ENCODE data around the gene TMEM222. TPM values are rescaled to one million over a fixed set of nuclear protein-coding genes. Genes with fewer than 3 reads are reported as not detected.

TMEM222 gene
- total and polyA plus RNA-seq, 7 experiments from 2014 or later: 23.7 to 66.1 (median 43.3) TPM

- Mint-ChIP-seq H3K36me3 (peaks cover 0 to 8% (median 0%) of the 10 kb centered on the region in 5 donors), H3K4me3 (peak overlapping the region; percentile 59 to 91 (median 72)), H3K4me1 (peaks cover 27 to 64% (median 49%) of the 10 kb centered on the region in 7 donors), H3K27ac (peak overlapping the region in 8 of 9 donors; percentile 2 to 90 (median 20)), H3K27me3 (no peaks in the 10 kb centered on the region), H3K9me3 (peaks cover 0 to 3% (median 0%) of the 10 kb centered on the region in 11 donors)
- Histone ChIP-seq H3K4me1 (ENCODE audit: control insufficient read depth in 2 of 2, insufficient read depth in 2 of 2, low read length in 2 of 2) (peaks cover 43 to 45% of the 10 kb centered on the region in 2 donors), H3K27ac (ENCODE audit: low read depth, low read length) (peak overlapping the region; percentile 50), H3K9me3 (ENCODE audit: control insufficient read depth in 2 of 3, low read length in 3 of 3) (no peaks in the 10 kb centered on the region), H3K36me3 (ENCODE audit: control insufficient read depth in 2 of 3, insufficient read depth in 3 of 3, low read length in 3 of 3) (peaks cover 0 to 1% (median 0%) of the 10 kb centered on the region in 3 experiments), H3K4me3 (ENCODE audit: low read length) (peak overlapping the region; percentile 50), H3K27me3 (ENCODE audit: control insufficient read depth in 2 of 2, insufficient read depth in 2 of 2, low read length in 2 of 2) (no peaks in the 10 kb centered on the region)
- DNase-seq (peak in 7 of 9 donors; percentile 26 to 57 (median 39)), ATAC-seq (peak; percentile 28)
- CTCF ChIA-PET: interaction anchor here (1.3 to 5.0 kb wide), 3 partner anchors 27 to 30 kb away, joined by 7 to 44 read pairs (median 8); no protein-coding TSS in a partner anchor
- intact Hi-C loops (cut with micrococcal nuclease): no loop called here
- POLR2A ChIA-PET: interaction anchor here (0.7 to 9.2 kb wide), 3 partner anchors 16 to 28 kb away, joined by 3 to 111 read pairs (median 15); partner anchors contain the start of gene SYTL1
Observed at GRCh38 chr1:27360159-27361043, 38.4 kb downstream of the TMEM222 start.

GRCh38 chr1:27361044-27361402 lies 39.1 kb downstream of the TMEM222 start:
- DNase-seq (no peak), ATAC-seq (no peak)
- Histone ChIP-seq H3K36me3 (ENCODE audit: control insufficient read depth in 2 of 3, insufficient read depth in 3 of 3, low read length in 3 of 3) (no peaks in the 10 kb centered on the region), H3K4me3 (ENCODE audit: low read length) (no peak overlapping the region), H3K27ac (ENCODE audit: low read depth, low read length) (no peak overlapping the region), H3K9me3 (ENCODE audit: control insufficient read depth in 2 of 3, low read length in 3 of 3) (no peaks in the 10 kb centered on the region), H3K27me3 (ENCODE audit: control insufficient read depth in 2 of 2, insufficient read depth in 2 of 2, low read length in 2 of 2) (no peaks in the 10 kb centered on the region), H3K4me1 (ENCODE audit: control insufficient read depth in 2 of 2, insufficient read depth in 2 of 2, low read length in 2 of 2) (peaks cover 37 to 41% of the 10 kb centered on the region in 2 donors)
- no peak overlapping the region for H3K27ac Mint-ChIP-seq
- H3K9me3 Mint-ChIP-seq: peaks cover 0 to 3% (median 0%) of the 10 kb centered on the region in 11 donors
- ChIA-PET POLR2A (interaction anchor here (0.7 to 1.0 kb wide), 2 partner anchors 26 to 250 kb away, joined by 3 read pairs; no protein-coding TSS in a partner anchor), CTCF (interaction anchor here (2.4 kb wide), 1 partner anchor 30 kb away, joined by 8 read pairs; no protein-coding TSS in a partner anchor)
- peak overlapping the region in 9 of 10 donors; percentile 25 to 91 (median 70) for H3K4me3 Mint-ChIP-seq
- H3K27me3 Mint-ChIP-seq: no peaks in the 10 kb centered on the region
- peaks cover 0 to 4% (median 0%) of the 10 kb centered on the region in 5 donors for H3K36me3 Mint-ChIP-seq
- H3K4me1 Mint-ChIP-seq: peaks cover 23 to 62% (median 49%) of the 10 kb centered on the region in 7 donors
- intact Hi-C loops (cut with micrococcal nuclease): no loop called here

- no peaks in the 10 kb centered on the region for H3K27me3 ChIP-seq (ENCODE audit: control insufficient read depth in 2 of 2, insufficient read depth in 2 of 2, low read length in 2 of 2)
- H3K27ac Mint-ChIP-seq: no peak overlapping the region
- H3K27me3 Mint-ChIP-seq: no peaks in the 10 kb centered on the region
- H3K36me3 Mint-ChIP-seq: peaks cover 0 to 4% (median 0%) of the 10 kb centered on the region in 5 donors
- POLR2A ChIA-PET: interaction anchor here (1.0 to 1.6 kb wide), 2 partner anchors 8 to 249 kb away, joined by 3 to 5 read pairs; no protein-coding TSS in a partner anchor
- no peak overlapping the region for H3K4me3 ChIP-seq (ENCODE audit: low read length)
- H3K4me1 Mint-ChIP-seq: peaks cover 23 to 58% (median 49%) of the 10 kb centered on the region in 7 donors
- DNase-seq (no peak), ATAC-seq (no peak)
- peaks cover 0 to 3% (median 0%) of the 10 kb centered on the region in 11 donors for H3K9me3 Mint-ChIP-seq
- no peaks in the 10 kb centered on the region for H3K9me3 ChIP-seq (ENCODE audit: control insufficient read depth in 2 of 3, low read length in 3 of 3)
- peaks cover 34 to 37% of the 10 kb centered on the region in 2 donors for H3K4me1 ChIP-seq (ENCODE audit: control insufficient read depth in 2 of 2, insufficient read depth in 2 of 2, low read length in 2 of 2)
- intact Hi-C loops (cut with micrococcal nuclease): no loop called here
- H3K4me3 Mint-ChIP-seq: peak overlapping the region in 5 of 10 donors; percentile 53 to 70 (median 68)
- no peaks in the 10 kb centered on the region for H3K36me3 ChIP-seq (ENCODE audit: control insufficient read depth in 2 of 3, insufficient read depth in 3 of 3, low read length in 3 of 3)
- CTCF ChIA-PET: interaction anchor here (0.9 to 2.4 kb wide), 2 partner anchors 29 to 62 kb away, joined by 3 to 8 read pairs; no protein-coding TSS in a partner anchor
- H3K27ac ChIP-seq (ENCODE audit: low read depth, low read length): no peak overlapping the region
Observed at GRCh38 chr1:27361553-27361952, 39.6 kb downstream of the TMEM222 start.

GRCh38 chr1:27363766-27364695 lies 42.1 kb downstream of the TMEM222 start:
- no peak overlapping the region for H3K27ac ChIP-seq (ENCODE audit: low read depth, low read length)
- POLR2A ChIA-PET: interaction anchor here (1.3 kb wide), 1 partner anchor 21 kb away, joined by 6 read pairs; no protein-coding TSS in a partner anchor
- Mint-ChIP-seq H3K9me3 (peaks cover 0 to 3% (median 0%) of the 10 kb centered on the region in 11 donors), H3K4me3 (peak overlapping the region in 5 of 10 donors; percentile 3 to 38 (median 35)), H3K36me3 (peaks cover 0 to 2% (median 0%) of the 10 kb centered on the region in 5 donors), H3K27ac (peak overlapping the region in 2 of 9 donors; percentile 52 to 72), H3K27me3 (no peaks in the 10 kb centered on the region), H3K4me1 (peaks cover 23 to 57% (median 45%) of the 10 kb centered on the region in 7 donors)
- H3K27me3 ChIP-seq (ENCODE audit: control insufficient read depth in 2 of 2, insufficient read depth in 2 of 2, low read length in 2 of 2): no peaks in the 10 kb centered on the region
- H3K9me3 ChIP-seq (ENCODE audit: control insufficient read depth in 2 of 3, low read length in 3 of 3): no peaks in the 10 kb centered on the region
- H3K36me3 ChIP-seq (ENCODE audit: control insufficient read depth in 2 of 3, insufficient read depth in 3 of 3, low read length in 3 of 3): no peaks in the 10 kb centered on the region
- CTCF ChIA-PET: interaction anchor here (1.9 kb wide), 1 partner anchor 32 kb away, joined by 8 read pairs; no protein-coding TSS in a partner anchor
- intact Hi-C loops (cut with micrococcal nuclease): no loop called here
- ATAC-seq (no peak), DNase-seq (no peak)
- H3K4me1 ChIP-seq (ENCODE audit: control insufficient read depth in 2 of 2, insufficient read depth in 2 of 2, low read length in 2 of 2): peaks cover 23 to 25% of the 10 kb centered on the region in 2 donors
- no peak overlapping the region for H3K4me3 ChIP-seq (ENCODE audit: low read length)

GRCh38 chr1:27364696-27365371 lies 42.9 kb downstream of the TMEM222 start:
- Mint-ChIP-seq H3K4me3 (peak overlapping the region; percentile 74 to 93 (median 88)), H3K27ac (peak overlapping the region in 7 of 9 donors; percentile 48 to 90 (median 66)), H3K9me3 (peaks cover 0 to 3% (median 0%) of the 10 kb centered on the region in 11 donors), H3K27me3 (no peaks in the 10 kb centered on the region), H3K36me3 (peaks cover 0 to 2% (median 0%) of the 10 kb centered on the region in 5 donors), H3K4me1 (peaks cover 23 to 57% (median 45%) of the 10 kb centered on the region in 7 donors)
- ATAC-seq: no peak
- Histone ChIP-seq H3K36me3 (ENCODE audit: control insufficient read depth in 2 of 3, insufficient read depth in 3 of 3, low read length in 3 of 3) (no peaks in the 10 kb centered on the region), H3K9me3 (ENCODE audit: control insufficient read depth in 2 of 3, low read length in 3 of 3) (no peaks in the 10 kb centered on the region), H3K4me3 (ENCODE audit: low read length) (peak overlapping the region; percentile 61), H3K27ac (ENCODE audit: low read depth, low read length) (peak overlapping the region; percentile 60), H3K27me3 (ENCODE audit: control insufficient read depth in 2 of 2, insufficient read depth in 2 of 2, low read length in 2 of 2) (no peaks in the 10 kb centered on the region), H3K4me1 (ENCODE audit: control insufficient read depth in 2 of 2, insufficient read depth in 2 of 2, low read length in 2 of 2) (peaks cover 17 to 20% of the 10 kb centered on the region in 2 donors)
- ChIA-PET CTCF (interaction anchor here (0.6 to 2.6 kb wide), 8 partner anchors 7 to 298 kb away, joined by 3 to 18 read pairs (median 4); partner anchors contain the start of gene SYTL1), POLR2A (interaction anchor here (1.3 to 2.1 kb wide), 3 partner anchors 7 to 32 kb away, joined by 6 to 14 read pairs (median 6); no protein-coding TSS in a partner anchor)
- intact Hi-C loops (cut with micrococcal nuclease): loop anchor here (1.0 kb wide), 6 partner anchors 8 to 43 kb away; partner anchors contain the start of genes GPR3 (in 2 of the 2), TMEM222 (in 2 of the 2) and CD164L2 (in 1 of the 2)
- DNase-seq: no peak
